Measurements from ENCODE around the gene PACRG. TPM values are rescaled to one million over a fixed set of nuclear protein-coding genes. Genes with fewer than 3 reads are reported as not detected.
"Not testable (repeated sequence)": the region's sequence is repeated elsewhere in the genome, so short reads cannot be mapped to it uniquely, and the experiment has no call there.

PACRG gene
- total and polyA plus RNA-seq, 2 donors (not counting 3 experiments of a cell fraction or from before 2014, with no cell fraction given) = 0.08 TPM; not detected in 1

DNA sequence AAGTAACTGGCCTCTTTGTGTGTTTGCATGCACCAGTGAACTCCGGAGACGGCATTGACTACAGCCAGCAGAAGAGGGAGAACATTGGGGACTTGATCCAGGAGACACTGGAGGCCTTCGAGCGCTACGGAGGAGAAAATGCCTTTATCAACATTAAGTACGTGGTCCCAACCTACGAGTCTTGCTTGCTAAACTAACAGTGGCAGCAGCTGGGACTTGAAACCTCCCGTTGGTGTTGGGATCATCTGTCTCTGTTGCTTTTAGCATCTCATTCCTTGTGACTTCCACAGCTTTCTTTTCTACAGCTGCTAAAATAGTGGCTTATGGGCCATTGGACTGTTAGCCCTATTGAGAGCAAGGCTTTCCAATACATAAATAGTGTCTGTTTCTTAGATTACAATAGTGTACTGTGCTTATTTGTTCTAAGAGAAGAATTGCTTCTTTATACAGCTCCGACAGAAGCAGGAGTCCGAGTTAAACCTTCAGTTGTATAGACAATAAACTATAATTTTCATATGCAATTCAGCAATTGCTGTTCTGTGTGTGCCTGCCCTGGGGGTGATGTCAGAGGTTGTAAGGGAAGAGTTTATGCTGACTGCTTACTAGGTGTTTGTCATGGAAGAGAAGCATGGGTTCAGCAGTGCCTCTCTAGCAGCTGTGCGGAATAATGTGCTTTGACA is 587.2 kb downstream of the PACRG start:
- H3K4me2 ChIP-seq (ENCODE audit: insufficient read depth, low read length) = no peak overlapping the region
- no peaks in the 10 kb centered on the region for H3K27me3 ChIP-seq (ENCODE audit: control insufficient read depth in 2 of 2, insufficient read depth in 2 of 2, low read length in 2 of 2)
- intact Hi-C loops (cut with micrococcal nuclease) (no loop called here), dilution Hi-C loops (cut with MboI; ENCODE audit: extremely low pct_ligation_motif_present, low sequenced_read_pairs) (no loop called here)
- no peak overlapping the region for H3K4me3 ChIP-seq (replicated peaks in 1 of 3; ENCODE audit: insufficient read depth in 1 of 3, low read depth in 1 of 3, low read length in 3 of 3)
- BruUV-seq (replicated peaks) = no TSS peak
- TF ChIP-seq FOS (IDR thresholded peaks at IDR 0.05; ENCODE audit: borderline replicate concordance, insufficient read depth, low read length) (no peak), EZH2 (IDR thresholded peaks at IDR 0.05; ENCODE audit: borderline replicate concordance, low read depth, low read length, severe bottlenecking) (no peak), MAX (IDR thresholded peaks at IDR 0.05; ENCODE audit: insufficient read depth, insufficient read length) (no peak), JUN (IDR thresholded peaks at IDR 0.05; ENCODE audit: borderline replicate concordance, insufficient read depth, insufficient read length, low read depth) (no peak), MYC (IDR thresholded peaks at IDR 0.05; ENCODE audit: low read depth, low read length) (no peak), GATA2 (IDR thresholded peaks at IDR 0.05; ENCODE audit: insufficient read depth, insufficient read length, low read depth, low read length) (no peak), POLR2AphosphoS5 (IDR thresholded peaks at IDR 0.05; ENCODE audit: insufficient read depth, low read depth, low read length) (no peak), POLR2A (IDR thresholded peaks at IDR 0.05; ENCODE audit: low read depth, low read length) (no peak)
- TF ChIP-seq, protein P1, sequence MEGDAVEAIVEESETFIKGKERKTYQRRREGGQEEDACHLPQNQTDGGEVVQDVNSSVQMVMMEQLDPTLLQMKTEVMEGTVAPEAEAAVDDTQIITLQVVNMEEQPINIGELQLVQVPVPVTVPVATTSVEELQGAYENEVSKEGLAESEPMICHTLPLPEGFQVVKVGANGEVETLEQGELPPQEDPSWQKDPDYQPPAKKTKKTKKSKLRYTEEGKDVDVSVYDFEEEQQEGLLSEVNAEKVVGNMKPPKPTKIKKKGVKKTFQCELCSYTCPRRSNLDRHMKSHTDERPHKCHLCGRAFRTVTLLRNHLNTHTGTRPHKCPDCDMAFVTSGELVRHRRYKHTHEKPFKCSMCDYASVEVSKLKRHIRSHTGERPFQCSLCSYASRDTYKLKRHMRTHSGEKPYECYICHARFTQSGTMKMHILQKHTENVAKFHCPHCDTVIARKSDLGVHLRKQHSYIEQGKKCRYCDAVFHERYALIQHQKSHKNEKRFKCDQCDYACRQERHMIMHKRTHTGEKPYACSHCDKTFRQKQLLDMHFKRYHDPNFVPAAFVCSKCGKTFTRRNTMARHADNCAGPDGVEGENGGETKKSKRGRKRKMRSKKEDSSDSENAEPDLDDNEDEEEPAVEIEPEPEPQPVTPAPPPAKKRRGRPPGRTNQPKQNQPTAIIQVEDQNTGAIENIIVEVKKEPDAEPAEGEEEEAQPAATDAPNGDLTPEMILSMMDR (IDR thresholded peaks at IDR 0.05; ENCODE audit: extremely low read depth in 1 of 2, insufficient read depth in 1 of 2, low read depth in 1 of 2, low read length in 2 of 2) = no peak
- no peak overlapping the region for H3K9ac ChIP-seq (replicated peaks; ENCODE audit: extremely low read depth, insufficient read depth, low read length)
- no peak overlapping the region for H3K27ac ChIP-seq (ENCODE audit: insufficient read depth, low read depth, low read length)
- peaks cover 17% of the 10 kb centered on the region for H3K4me1 ChIP-seq (ENCODE audit: control insufficient read depth, extremely low read depth, insufficient read depth, low read length)
- no peak overlapping the region for H2AFZ ChIP-seq (ENCODE audit: low read depth, low read length)
- no peaks in the 10 kb centered on the region for H3K9me3 ChIP-seq (replicated peaks; ENCODE audit: control insufficient read depth, insufficient read depth, low read length)
- no peaks in the 10 kb centered on the region for H3K36me3 ChIP-seq (ENCODE audit: control insufficient read depth in 2 of 2, extremely low read depth in 1 of 2, insufficient read depth in 2 of 2, low read length in 2 of 2)
- no peaks in the 10 kb centered on the region for H3K79me2 ChIP-seq (ENCODE audit: control insufficient read depth, insufficient read depth, low read length)
- DNase-seq (ENCODE audit: low read depth, low spot score) (no peak), FAIRE-seq (no peak)
- H3K9me1 ChIP-seq (replicated peaks; ENCODE audit: control insufficient read depth, extremely low read depth, insufficient read depth, low read length) = no peaks in the 10 kb centered on the region
- POLR2A ChIA-PET = interaction anchor here (0.7 kb wide), 1 partner anchor 10 kb away, joined by 4 read pairs; no protein-coding TSS in a partner anchor
- H4K20me1 ChIP-seq (replicated peaks; ENCODE audit: control insufficient read depth, extremely low read depth, insufficient read depth, low read length) = no peaks in the 10 kb centered on the region
- CTCF ChIA-PET = interaction anchor here (1.4 kb wide), 1 partner anchor 9 kb away, joined by 6 read pairs; no protein-coding TSS in a partner anchor

- FAIRE-seq = peak; percentile 42
- intact Hi-C loops (cut with micrococcal nuclease); H3K9me3 ChIP-seq (replicated peaks; ENCODE audit: control insufficient read depth, insufficient read depth, low read length); dilution Hi-C loops (cut with MboI; ENCODE audit: extremely low pct_ligation_motif_present, low sequenced_read_pairs); H3K9me1 ChIP-seq (replicated peaks; ENCODE audit: control insufficient read depth, extremely low read depth, insufficient read depth, low read length); H3K27me3 ChIP-seq (ENCODE audit: control insufficient read depth in 2 of 2, insufficient read depth in 2 of 2, low read length in 2 of 2); BruUV-seq (replicated peaks); H3K79me2 ChIP-seq (ENCODE audit: control insufficient read depth, insufficient read depth, low read length); H2AFZ ChIP-seq (ENCODE audit: low read depth, low read length); POLR2A ChIA-PET; H4K20me1 ChIP-seq (replicated peaks; ENCODE audit: control insufficient read depth, extremely low read depth, insufficient read depth, low read length); H3K27ac ChIP-seq (ENCODE audit: insufficient read depth, low read depth, low read length); H3K9ac ChIP-seq (replicated peaks; ENCODE audit: extremely low read depth, insufficient read depth, low read length); DNase-seq (ENCODE audit: low read depth, low spot score); CTCF ChIA-PET; H3K4me3 ChIP-seq (replicated peaks in 1 of 3; ENCODE audit: insufficient read depth in 1 of 3, low read depth in 1 of 3, low read length in 3 of 3); H3K4me2 ChIP-seq (ENCODE audit: insufficient read depth, low read length); H3K4me1 ChIP-seq (ENCODE audit: control insufficient read depth, extremely low read depth, insufficient read depth, low read length); H3K36me3 ChIP-seq (ENCODE audit: control insufficient read depth in 2 of 2, extremely low read depth in 1 of 2, insufficient read depth in 2 of 2, low read length in 2 of 2): not testable (repeated sequence)
Observed at GRCh38 chr6:163316866-163317495, 589.2 kb downstream of the PACRG start.
